Thyroid gland (tissue), 4 donors: ENCODE results near the gene APBA3.

ENCODE experiments used
- CTCF ChIP-seq, 6 experiments: fragments of 200-600 bp in 3 of 6; fragments of 450-650 bp in 3 of 6; sonication (generic) in 3 of 6; IDR thresholded peaks; one replicate each; pipeline ENCODE4 v1.5.1; 2016 to 2019; ENCODE audit warnings: antibody characterized with exemption in 6 of 6, mild to moderate bottlenecking in 2 of 6, inconsistent platforms in 1 of 6, moderate library complexity in 1 of 6
- POLR2A ChIP-seq, 2 donors: fragments of 450-650 bp; IDR thresholded peaks; one replicate each; pipeline ENCODE4 v1.6.1; 2017; ENCODE audit warnings: antibody characterized with exemption in 2 of 2, mild to moderate bottlenecking in 2 of 2, moderate library complexity in 1 of 2

GRCh38 chr19:3780786-3781304 is 19.4 kb upstream of the APBA3 start:
- no peak for TF ChIP-seq CTCF (IDR thresholded peaks at IDR 0.05)
- TF ChIP-seq POLR2A (IDR thresholded peaks at IDR 0.05) = no peak
